ENCODE data around the gene TYSND1. TPM values are rescaled to one million over a fixed set of nuclear protein-coding genes. Genes with fewer than 3 reads are reported as not detected.

Gene TYSND1
- total and polyA plus RNA-seq, 2 of the 13 experiments (the other 11 are each of a cell fraction or from before 2014, with no cell fraction given) = 3.3 to 8.9 TPM

DNA sequence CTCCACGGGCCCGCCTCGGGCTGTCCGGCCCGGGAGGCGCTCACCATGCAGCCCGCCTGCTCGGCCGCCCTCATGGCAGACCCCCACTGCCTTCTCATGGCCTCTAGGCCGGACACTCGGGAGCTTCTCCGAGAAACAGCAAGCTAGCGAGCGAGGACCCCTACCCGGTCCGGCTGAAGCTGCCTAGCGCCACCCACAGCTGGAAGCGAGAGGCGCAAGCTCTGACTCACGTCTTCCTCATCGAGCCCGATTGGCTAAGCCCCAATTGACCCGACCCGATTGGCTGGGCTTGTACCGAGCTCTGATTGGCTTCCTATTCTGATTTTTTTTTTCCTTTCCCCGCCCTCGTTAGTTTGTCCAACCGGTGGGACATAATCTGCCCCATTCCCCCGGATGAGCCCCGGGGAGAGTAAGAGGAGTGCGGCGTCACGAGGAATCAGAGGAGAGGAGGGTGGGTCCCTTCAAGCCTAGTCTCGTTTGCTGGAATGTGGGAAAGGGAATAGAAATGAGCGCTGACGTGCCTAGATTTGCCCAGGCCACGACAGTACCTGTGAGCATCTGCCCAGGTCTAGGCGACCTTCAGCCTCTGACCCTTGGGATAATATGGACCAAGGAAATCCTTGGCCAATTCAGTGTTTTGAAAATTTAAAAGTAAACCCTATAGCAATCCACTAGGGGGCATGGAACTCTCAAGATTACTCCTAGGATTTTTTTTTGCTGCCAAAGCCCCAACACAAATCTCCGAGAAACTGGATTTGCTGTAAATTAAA lies at the start of gene TYSND1 (continued):
- TF ChIP-seq, protein P1, sequence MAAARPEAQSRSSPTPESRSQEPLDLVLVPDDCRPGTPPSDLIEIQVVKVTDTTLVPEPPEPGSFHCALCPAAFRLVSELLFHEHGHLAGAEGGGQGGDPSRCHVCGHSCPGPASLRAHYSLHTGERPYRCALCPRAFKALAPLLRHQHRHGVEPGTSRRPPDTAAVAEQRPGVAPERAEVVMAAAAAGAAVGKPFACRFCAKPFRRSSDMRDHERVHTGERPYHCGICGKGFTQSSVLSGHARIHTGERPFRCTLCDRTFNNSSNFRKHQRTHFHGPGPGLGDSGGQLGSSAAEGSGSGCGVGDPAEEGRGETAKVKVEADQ (CRISPR knock-in tag; IDR thresholded peaks at IDR 0.05; ENCODE audit: borderline replicate concordance) = no peak
- TF ChIP-seq NCOA2 (CRISPR knock-in tag; IDR thresholded peaks at IDR 0.05) (0 out of 2 replicates have a peak, but pooled peaks have one; percentile 22), ZFYVE20 (CRISPR knock-in tag; IDR thresholded peaks at IDR 0.05; ENCODE audit: borderline replicate concordance, low read depth) (no peak), EHMT2 (IDR thresholded peaks at IDR 0.05; ENCODE audit: borderline replicate concordance, low read depth, low read length) (no peak), ZNF343 (CRISPR knock-in tag; IDR thresholded peaks at IDR 0.05) (no peak), ZFP36 (IDR thresholded peaks at IDR 0.05; ENCODE audit: borderline replicate concordance, low read depth, low read length, partially characterized antibody) (no peak), PRPF4 (IDR thresholded peaks at IDR 0.05; ENCODE audit: low read depth, low read length, poor library complexity, severe bottlenecking) (no peak), ZFAT (CRISPR knock-in tag; conservative IDR thresholded peaks at IDR 0.05) (no peak), TP53 (CRISPR knock-in tag; conservative IDR thresholded peaks at IDR 0.05) (no peak), ZNF678 (CRISPR knock-in tag; IDR thresholded peaks at IDR 0.05) (peak; percentile 29; the same call in 1 of the 2 replicates), STAT5B (CRISPR knock-in tag; IDR thresholded peaks at IDR 0.05) (0 out of 2 replicates have a peak, but pooled peaks have one; percentile 30), U2AF2 (IDR thresholded peaks at IDR 0.05; ENCODE audit: low read depth, low read length) (no peak), ZNF567 (CRISPR knock-in tag; IDR thresholded peaks at IDR 0.05; ENCODE audit: borderline replicate concordance) (no peak), RXRA (CRISPR knock-in tag; IDR thresholded peaks at IDR 0.05) (no peak), NFE2L1 (CRISPR knock-in tag; IDR thresholded peaks at IDR 0.05; ENCODE audit: borderline replicate concordance) (no peak), ZNF816 (CRISPR knock-in tag; IDR thresholded peaks at IDR 0.05; ENCODE audit: borderline replicate concordance) (peak; percentile 74; the same call in 1 of the 2 replicates), ZNF546 (CRISPR knock-in tag; conservative IDR thresholded peaks at IDR 0.05) (no peak)
- TF ChIP-seq, protein P2, sequence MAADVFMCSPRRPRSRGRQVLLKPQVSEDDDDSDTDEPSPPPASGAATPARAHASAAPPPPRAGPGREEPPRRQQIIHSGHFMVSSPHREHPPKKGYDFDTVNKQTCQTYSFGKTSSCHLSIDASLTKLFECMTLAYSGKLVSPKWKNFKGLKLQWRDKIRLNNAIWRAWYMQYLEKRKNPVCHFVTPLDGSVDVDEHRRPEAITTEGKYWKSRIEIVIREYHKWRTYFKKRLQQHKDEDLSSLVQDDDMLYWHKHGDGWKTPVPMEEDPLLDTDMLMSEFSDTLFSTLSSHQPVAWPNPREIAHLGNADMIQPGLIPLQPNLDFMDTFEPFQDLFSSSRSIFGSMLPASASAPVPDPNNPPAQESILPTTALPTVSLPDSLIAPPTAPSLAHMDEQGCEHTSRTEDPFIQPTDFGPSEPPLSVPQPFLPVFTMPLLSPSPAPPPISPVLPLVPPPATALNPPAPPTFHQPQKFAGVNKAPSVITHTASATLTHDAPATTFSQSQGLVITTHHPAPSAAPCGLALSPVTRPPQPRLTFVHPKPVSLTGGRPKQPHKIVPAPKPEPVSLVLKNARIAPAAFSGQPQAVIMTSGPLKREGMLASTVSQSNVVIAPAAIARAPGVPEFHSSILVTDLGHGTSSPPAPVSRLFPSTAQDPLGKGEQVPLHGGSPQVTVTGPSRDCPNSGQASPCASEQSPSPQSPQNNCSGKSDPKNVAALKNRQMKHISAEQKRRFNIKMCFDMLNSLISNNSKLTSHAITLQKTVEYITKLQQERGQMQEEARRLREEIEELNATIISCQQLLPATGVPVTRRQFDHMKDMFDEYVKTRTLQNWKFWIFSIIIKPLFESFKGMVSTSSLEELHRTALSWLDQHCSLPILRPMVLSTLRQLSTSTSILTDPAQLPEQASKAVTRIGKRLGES (CRISPR knock-in tag; IDR thresholded peaks at IDR 0.05; ENCODE audit: borderline replicate concordance) = no peak
- TF ChIP-seq, protein P3, sequence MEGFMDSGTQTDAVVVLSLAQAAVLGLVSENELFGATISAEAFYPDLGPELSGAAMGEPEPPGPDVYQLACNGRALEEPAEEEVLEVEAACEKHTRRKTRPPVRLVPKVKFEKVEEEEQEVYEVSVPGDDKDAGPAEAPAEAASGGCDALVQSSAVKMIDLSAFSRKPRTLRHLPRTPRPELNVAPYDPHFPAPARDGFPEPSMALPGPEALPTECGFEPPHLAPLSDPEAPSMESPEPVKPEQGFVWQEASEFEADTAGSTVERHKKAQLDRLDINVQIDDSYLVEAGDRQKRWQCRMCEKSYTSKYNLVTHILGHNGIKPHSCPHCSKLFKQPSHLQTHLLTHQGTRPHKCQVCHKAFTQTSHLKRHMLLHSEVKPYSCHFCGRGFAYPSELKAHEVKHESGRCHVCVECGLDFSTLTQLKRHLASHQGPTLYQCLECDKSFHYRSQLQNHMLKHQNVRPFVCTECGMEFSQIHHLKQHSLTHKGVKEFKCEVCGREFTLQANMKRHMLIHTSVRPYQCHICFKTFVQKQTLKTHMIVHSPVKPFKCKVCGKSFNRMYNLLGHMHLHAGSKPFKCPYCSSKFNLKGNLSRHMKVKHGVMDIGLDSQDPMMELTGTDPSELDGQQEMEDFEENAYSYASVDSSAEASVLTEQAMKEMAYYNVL (CRISPR knock-in tag; IDR thresholded peaks at IDR 0.05; ENCODE audit: borderline replicate concordance) = 0 out of 2 replicates have a peak, but pooled peaks have one; percentile 59

Measured in HepG2 (cell line).